ENCODE data around the gene P2RX5.
"Not testable (repeated sequence)": the region's sequence is repeated elsewhere in the genome, so short reads cannot be mapped to it uniquely, and the experiment has no call there.

The P2RX5 gene

DNA sequence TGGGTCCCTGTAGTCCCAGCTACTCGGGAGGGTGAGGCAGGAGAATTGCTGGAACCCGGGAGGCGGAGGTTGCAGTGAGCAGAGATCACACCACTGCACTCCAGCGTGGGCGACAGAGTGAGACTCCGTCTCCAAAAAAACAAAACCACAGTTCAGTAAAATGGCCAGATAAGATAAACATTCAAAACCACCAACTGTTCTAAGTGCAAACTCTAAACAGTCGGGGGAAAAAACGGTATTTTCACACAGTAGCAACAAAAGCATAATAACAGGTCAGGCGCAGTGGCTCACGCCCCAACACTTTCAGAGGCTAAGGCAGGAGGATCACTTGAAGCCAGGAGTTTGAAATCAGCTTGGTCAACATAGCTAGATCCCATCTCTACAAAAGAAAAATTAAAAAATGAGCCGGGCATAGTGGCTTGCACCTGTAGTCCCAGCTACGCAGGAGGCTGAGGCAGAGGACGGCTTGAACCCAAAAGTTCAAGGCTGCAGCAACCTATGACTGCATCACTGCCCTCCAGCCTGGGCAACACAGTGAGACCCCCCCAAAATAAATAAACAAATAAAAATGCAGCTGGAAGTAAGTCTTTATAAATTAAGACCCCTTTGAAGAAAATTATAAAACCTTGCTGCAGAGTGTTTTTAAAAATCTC lies 17.0 kb upstream of the P2RX5 start:
- no peak for DNase-seq

DNA sequence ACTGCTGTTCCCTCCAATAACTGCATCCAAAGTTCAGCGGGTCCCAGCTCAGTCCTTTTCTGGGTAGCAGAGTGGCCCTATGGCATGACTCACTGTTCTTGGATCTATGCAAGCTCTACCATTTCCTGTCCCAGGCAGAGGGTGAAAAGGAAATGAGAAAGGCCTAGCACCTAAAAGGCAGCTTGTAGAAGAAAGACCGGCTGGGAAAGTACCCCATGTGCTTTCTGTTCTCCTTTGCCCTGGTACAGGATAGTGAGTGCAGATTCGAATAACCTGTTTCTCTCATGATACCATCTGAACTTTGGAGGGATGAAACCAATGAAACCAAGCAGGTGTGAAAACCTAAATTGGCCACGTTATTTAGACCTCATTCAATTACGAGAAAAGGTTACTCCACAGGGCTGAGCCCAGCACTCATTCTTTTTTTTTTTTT lies 15.0 kb upstream of the P2RX5 start:
- DNase-seq: no peak

- no peak for DNase-seq
Observed at GRCh38 chr17:3708366-3708765, 12.4 kb upstream of the P2RX5 start.

GRCh38 chr17:3705718-3705984 lies 9.7 kb upstream of the P2RX5 start:
- not testable (repeated sequence) for DNase-seq

- no peak for DNase-seq
Observed at GRCh38 chr17:3704931-3705717, 9.2 kb upstream of the P2RX5 start.

DNA sequence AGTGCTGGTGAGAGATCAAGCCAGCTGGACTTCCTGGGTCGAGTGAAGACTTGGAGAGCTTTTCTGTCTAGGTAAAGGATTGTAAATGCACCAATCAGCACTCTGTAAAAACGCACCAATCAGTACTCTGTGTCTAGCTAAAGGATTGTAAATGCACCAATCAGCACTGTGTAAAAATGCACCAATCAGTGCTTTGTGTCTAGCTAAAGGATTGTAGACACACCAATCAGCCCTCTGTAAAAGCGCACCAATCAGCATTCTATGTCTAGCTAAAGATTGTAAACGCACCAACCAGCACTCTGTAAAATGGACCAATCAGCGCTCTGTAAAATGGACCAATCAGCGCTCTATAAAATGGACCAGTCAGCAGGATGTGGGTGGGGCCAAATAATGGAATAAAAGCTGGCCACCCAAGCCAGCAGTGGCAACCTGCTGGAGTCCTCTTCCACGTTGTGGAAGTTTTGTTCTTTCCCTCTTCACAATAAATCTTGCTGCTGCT lies 6.1 kb upstream of the P2RX5 start:
- not testable (repeated sequence) for DNase-seq

DNA sequence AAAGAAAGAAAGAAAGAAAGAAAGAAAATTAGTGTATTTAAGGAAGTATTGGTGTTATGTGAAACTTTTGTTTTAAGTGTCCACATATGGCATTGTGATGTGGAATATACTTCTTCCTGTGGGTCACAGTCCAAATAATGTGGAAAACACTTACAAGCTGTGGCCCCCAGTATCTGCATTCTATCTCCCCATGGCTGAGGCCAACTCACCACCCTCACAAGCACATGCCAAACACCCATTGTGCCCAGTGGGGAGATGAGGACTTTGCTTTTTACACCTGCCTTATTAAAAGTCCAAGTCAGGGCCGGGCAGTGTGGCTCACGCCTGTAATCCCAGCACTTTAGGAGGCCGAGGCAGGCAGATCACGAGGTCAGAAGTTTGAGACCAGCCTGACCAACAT lies 4.0 kb upstream of the P2RX5 start:
- no peak for DNase-seq

GRCh38 chr17:3698139-3698538 lies 2.2 kb upstream of the P2RX5 start:
- DNase-seq: no peak

DNA sequence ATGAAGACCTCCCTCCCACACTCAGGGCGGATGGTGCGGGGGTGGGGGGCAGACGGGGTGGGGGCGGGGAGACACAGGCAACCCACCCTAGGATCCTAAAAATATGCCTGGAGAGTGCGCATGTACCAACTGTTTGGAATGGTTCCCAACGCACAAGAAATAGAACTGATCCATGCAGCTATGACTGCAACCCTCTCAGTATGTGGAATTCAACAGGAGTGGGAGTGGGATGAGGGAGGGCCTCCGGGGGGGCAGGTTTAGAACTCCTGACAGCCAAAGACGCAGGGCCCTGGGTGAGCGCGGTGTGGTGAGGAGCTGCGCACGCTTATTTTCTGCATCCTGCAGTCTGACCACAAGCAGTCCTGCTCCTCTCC lies 1.1 kb upstream of the P2RX5 start:
- no peak for DNase-seq

DNA sequence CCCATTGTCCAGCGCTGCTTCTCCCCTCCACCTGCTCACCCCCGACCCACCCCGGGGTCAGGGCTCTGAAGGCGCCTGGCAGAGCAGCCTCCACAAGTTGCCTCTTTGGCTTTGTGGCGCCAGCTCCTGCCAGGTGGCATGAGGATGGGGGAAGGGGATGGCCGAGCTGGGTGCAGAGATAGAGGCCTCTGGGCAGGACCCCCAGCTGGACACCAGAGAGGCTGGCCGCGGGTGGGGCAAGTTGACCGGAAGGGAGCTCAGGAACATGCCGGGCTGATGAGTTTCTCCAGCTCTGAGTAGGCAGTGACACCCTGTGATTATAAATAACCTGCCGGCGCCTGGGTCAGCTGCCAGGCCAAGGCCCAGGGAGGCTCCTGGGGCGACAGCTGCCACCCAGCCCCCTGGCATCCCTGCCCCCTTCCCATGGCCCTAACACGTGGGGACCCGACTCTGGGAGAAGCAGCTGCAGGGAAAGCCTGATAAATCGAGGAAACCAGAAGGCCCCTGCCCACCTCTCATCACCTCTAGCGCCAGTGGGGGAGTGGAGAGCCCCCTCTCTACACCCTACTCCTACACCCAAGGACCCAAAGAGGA lies 729 bp downstream of the P2RX5 start:
- no peak for DNase-seq

GRCh38 chr17:3693829-3694231 lies 2.1 kb downstream of the P2RX5 start:
- DNase-seq: no peak

- no peak for DNase-seq
Observed at GRCh38 chr17:3693141-3693540, 2.8 kb downstream of the P2RX5 start.

GRCh38 chr17:3692346-3692745 lies 3.6 kb downstream of the P2RX5 start:
- DNase-seq: no peak

DNA sequence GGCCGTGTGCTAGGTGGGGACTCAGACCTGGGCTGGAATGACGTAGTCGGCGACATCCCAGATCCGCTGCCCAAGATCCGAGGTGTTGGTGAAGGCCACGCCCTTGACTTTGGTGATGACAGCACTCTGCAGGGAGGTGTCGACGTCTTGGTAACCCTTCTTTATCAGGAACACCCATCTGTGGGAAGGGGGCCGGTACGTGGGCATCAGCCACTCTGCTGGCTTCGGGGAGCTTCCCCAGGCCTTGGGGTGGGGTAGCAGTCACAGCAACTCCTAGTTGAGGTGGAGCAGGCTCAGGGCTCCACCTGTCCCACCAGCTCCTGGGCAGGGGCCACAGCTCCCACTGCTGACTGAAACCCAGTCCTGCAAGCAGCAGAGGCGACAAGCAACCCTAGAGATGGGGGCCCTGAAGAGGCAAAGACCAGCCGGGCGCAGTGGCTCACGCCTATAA lies 4.3 kb downstream of the P2RX5 start:
- no peak for DNase-seq

DNA sequence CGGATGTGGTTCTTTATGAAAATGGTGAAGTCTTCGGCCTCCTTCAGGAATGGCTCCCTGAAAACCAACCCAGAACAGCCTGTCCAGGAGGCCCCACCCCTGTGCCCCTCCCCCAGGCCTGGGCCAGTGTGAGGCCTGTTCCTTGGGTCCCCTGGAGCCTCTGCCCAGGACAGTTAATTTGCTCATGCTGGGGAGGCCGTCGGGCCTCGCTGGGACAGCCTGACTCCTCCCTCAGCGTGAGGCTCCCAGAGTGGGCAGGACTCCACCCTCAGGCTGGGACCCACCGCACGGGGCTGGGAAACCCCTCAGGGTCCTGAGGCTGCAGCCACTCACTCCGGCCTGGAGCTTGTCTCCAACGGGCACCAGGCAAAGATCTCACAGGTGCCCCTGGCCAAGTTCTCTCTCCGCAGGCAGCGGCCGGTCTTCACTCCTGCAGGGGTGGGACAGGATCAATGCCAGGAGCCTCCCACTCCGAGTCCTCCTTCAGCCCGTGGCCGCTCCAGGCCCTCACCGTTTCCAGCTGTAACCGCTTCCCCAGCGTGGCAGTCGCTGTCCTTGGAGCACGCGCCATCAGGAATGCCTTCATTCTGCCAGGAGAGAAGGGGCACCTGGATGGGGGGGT lies 5.8 kb downstream of the P2RX5 start:
- DNase-seq: no peak

- no peak for DNase-seq
Observed at GRCh38 chr17:3689262-3690093, 6.5 kb downstream of the P2RX5 start.

DNA sequence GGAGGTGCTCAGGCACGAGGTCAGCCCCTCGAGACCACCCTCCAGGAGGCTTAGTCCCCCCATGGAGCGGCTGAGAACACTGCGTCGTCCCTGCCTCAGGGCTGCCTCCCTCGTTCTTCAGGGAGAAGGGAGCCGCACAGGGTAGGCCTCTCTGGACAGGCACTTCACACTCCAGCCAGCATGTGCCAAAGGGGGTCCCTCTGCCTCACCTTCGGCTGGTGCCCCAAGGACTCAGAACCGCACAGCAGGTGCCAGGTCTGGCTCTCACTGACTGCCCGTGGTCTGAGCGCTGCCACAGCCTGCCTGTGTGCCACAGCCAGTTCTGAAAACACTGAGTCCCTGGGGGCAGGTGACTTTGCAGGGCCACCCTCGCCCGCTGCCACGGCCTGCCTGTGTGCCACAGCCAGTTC lies 7.1 kb downstream of the P2RX5 start:
- DNase-seq: no peak

DNA sequence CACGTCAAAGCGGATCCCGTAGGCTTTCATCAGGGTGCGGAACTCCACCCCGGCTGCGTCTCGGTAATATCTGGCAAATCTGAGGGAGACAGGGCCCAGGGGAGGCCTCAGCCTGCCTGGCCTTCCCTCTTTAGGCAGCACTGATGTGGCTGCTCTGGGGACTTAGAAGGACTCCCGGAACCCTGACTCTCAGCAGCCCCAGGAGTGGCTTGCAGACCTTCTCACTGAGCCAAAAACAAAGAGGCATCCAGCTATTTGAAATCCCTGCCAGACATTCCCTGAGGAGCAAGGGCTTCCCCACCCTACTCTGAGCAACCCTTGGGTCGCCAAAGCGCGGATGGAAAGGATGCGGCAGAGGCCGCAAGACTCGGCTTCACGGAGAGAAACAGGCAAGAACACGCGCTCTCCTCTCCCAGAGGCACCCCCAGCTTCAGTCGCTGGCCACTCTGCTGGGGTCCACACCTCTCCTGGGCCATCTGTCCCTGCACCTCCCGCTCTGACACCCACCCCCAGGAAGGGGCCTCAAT lies 7.9 kb downstream of the P2RX5 start:
- DNase-seq: no peak

GRCh38 chr17:3685174-3685573 lies 10.8 kb downstream of the P2RX5 start:
- no peak for DNase-seq

GRCh38 chr17:3683054-3683511 lies 12.9 kb downstream of the P2RX5 start:
- no peak for DNase-seq

- no peak for DNase-seq
Observed at GRCh38 chr17:3682033-3682432, 13.9 kb downstream of the P2RX5 start.

DNA sequence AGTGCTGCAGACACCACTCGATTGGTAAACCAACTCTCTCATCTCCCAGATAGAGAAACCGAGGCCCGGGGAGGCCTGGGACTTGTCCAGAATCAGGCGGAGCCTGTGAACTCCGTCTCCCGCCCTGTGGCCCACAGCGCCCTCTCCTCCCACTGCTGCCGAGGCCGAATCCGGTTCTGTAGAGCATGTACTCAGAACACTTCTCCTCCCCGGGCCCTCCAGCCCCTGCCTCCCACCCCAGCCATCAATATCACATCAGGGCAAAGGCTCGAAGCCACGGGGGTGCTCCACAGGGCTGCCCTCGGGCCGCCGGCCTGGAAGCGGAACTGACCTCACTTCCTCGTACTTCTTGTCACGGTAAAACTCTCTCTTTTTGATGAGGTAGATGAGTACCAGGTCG lies 14.4 kb downstream of the P2RX5 start:
- no peak for DNase-seq

DNA sequence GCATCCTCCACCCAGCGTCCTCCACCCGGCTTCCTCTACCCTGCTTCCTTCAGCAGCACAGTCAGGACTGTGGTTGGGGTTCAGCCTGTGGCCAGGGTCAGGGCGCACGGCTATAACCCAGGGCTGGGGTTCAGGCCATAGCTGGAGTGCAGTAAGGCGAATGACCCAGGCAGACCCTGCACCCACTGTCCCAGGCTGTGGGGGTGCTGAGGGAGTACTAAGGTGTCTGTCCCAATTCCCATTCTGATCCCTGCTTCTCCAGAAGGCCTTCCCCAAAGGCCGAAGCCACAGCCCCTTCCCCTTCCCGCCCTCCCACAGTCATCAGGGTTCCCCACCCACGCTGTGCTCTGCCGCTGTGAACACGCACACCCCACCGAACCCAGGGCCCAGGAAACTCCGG lies 14.9 kb downstream of the P2RX5 start:
- DNase-seq: no peak
